Transverse colon (tissue), 4 donors: Measurements from ENCODE around the gene CHURC1.

Source experiments
- CTCF ChIP-seq, 5 experiments: fragments of 200-600 bp in 3 of 5; fragments of 450-650 bp in 2 of 5; sonication (generic) in 3 of 5; IDR thresholded peaks; 1 replicate in 2 of 5; 2 replicates in 3 of 5; pipeline ENCODE4 v1.5.1; 2016 to 2017; ENCODE audit warnings: antibody characterized with exemption in 5 of 5, inconsistent platforms in 3 of 5, mild to moderate bottlenecking in 2 of 5, moderate library complexity in 1 of 5
- POLR2A ChIP-seq: fragments of 450-650 bp; IDR thresholded peaks from one replicate; pipeline ENCODE4 v1.6.1; 2016; ENCODE audit warnings: antibody characterized with exemption, mild to moderate bottlenecking, moderate library complexity
- POLR2AphosphoS5 ChIP-seq, 3 donors: sonication (generic); formaldehyde crosslinking; IDR thresholded peaks; one replicate each; pipeline ENCODE4 v1.6.1; 2016; ENCODE audit warnings: antibody characterized with exemption in 3 of 3

- TF ChIP-seq CTCF (IDR thresholded peaks at IDR 0.05) (no peak), POLR2A (no peak), POLR2AphosphoS5 (IDR thresholded peaks at IDR 0.05) (no peak)
Observed at GRCh38 chr14:64931123-64931522, 16.9 kb downstream of the CHURC1 start.
